ENCODE results near the gene KRT71.

GRCh38 chr12:52515319-52515646, 37.7 kb downstream of the KRT71 start:
- TF ChIP-seq, protein P1, sequence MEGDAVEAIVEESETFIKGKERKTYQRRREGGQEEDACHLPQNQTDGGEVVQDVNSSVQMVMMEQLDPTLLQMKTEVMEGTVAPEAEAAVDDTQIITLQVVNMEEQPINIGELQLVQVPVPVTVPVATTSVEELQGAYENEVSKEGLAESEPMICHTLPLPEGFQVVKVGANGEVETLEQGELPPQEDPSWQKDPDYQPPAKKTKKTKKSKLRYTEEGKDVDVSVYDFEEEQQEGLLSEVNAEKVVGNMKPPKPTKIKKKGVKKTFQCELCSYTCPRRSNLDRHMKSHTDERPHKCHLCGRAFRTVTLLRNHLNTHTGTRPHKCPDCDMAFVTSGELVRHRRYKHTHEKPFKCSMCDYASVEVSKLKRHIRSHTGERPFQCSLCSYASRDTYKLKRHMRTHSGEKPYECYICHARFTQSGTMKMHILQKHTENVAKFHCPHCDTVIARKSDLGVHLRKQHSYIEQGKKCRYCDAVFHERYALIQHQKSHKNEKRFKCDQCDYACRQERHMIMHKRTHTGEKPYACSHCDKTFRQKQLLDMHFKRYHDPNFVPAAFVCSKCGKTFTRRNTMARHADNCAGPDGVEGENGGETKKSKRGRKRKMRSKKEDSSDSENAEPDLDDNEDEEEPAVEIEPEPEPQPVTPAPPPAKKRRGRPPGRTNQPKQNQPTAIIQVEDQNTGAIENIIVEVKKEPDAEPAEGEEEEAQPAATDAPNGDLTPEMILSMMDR (IDR thresholded peaks at IDR 0.05) = no peak
- no peak for TF ChIP-seq EZH2 (IDR thresholded peaks at IDR 0.05)

Measured in neural progenitor cell (in vitro differentiated cells).